ENCODE measurements around the gene PDE3B.

- TF ChIP-seq MAFK (IDR thresholded peaks at IDR 0.05; ENCODE audit: low read length) (no peak), ATF3 (IDR thresholded peaks at IDR 0.05) (no peak), ATF3 (CRISPR knock-in tag; conservative IDR thresholded peaks at IDR 0.05) (no peak)
Measured at GRCh38 chr11:14641801-14642200, 1.8 kb upstream of the PDE3B start.

All from K562 (cell line).